ENCODE data around the gene TP53AIP1. TPM values are rescaled to one million over a fixed set of nuclear protein-coding genes. Genes with fewer than 3 reads are reported as not detected.
A peak's percentile ranks its signal among the peaks of the same experiment; 100 is the strongest.

The TP53AIP1 gene
- total and polyA plus RNA-seq, 10 donors = 0.03 to 0.14 (median 0.12) TPM; not detected in 6

DNA sequence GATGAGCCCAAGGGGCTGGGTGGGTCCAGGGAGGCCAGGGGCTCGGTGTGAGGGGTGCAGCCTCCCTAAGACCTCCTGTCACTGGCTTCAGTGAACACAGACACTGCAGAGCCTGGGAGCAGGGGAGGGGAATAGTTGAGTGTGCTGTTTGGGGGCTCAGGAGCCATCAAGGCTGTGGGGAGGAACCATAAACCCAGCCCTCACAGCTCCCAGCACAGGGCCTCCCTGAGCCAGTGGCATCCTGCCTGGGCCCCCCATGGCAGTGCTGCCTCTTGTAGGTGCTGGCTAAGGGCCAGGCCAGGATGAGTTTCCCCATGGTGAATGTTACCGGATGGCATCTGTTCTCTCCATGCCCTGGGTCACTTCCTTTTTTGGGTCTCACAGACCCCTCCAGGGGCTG, 26.0 kb downstream of the TP53AIP1 start:
- H3K4me1 ChIP-seq = peaks cover 0 to 19% (median 4%) of the 10 kb centered on the region in 6 donors
- 50 to 66% (median 61%) methylated on average over 1 to 2 of the region's 2 CpGs for WGBS, 5 donors
- TF ChIP-seq, protein P1, sequence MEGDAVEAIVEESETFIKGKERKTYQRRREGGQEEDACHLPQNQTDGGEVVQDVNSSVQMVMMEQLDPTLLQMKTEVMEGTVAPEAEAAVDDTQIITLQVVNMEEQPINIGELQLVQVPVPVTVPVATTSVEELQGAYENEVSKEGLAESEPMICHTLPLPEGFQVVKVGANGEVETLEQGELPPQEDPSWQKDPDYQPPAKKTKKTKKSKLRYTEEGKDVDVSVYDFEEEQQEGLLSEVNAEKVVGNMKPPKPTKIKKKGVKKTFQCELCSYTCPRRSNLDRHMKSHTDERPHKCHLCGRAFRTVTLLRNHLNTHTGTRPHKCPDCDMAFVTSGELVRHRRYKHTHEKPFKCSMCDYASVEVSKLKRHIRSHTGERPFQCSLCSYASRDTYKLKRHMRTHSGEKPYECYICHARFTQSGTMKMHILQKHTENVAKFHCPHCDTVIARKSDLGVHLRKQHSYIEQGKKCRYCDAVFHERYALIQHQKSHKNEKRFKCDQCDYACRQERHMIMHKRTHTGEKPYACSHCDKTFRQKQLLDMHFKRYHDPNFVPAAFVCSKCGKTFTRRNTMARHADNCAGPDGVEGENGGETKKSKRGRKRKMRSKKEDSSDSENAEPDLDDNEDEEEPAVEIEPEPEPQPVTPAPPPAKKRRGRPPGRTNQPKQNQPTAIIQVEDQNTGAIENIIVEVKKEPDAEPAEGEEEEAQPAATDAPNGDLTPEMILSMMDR (IDR thresholded peaks at IDR 0.05 in 8 of 11, conservative IDR thresholded peaks at IDR 0.05 in 3 of 11) = no peak
- TF ChIP-seq POLR2AphosphoS5 (IDR thresholded peaks at IDR 0.05) (no peak), POLR2A (IDR thresholded peaks at IDR 0.05) (no peak)
- DNase-seq = no peak
- H3K27me3 ChIP-seq (replicated peaks in 1 of 7) = peaks cover 0 to 9% (median 0%) of the 10 kb centered on the region in 7 donors
- no peaks in the 10 kb centered on the region for H3K9me3 ChIP-seq
- intact Hi-C loops (cut with DNase I; ENCODE audit: low total_unique reads) = no loop called here
- peaks cover 0 to 28% (median 0%) of the 10 kb centered on the region in 6 donors for H3K36me3 ChIP-seq
- H3K27ac ChIP-seq = no peak overlapping the region
- no peak overlapping the region for H3K4me3 ChIP-seq

- TF ChIP-seq, protein P1 (IDR thresholded peaks at IDR 0.05 in 8 of 11, conservative IDR thresholded peaks at IDR 0.05 in 3 of 11) = no peak
- TF ChIP-seq POLR2AphosphoS5 (IDR thresholded peaks at IDR 0.05) (no peak), POLR2A (IDR thresholded peaks at IDR 0.05) (no peak)
- H3K9me3 ChIP-seq = no peaks in the 10 kb centered on the region
- H3K36me3 ChIP-seq = peaks cover 0 to 33% (median 0%) of the 10 kb centered on the region in 6 donors
- DNase-seq = no peak
- intact Hi-C loops (cut with DNase I; ENCODE audit: low total_unique reads) = no loop called here
- peaks cover 0 to 9% (median 0%) of the 10 kb centered on the region in 7 donors for H3K27me3 ChIP-seq (replicated peaks in 1 of 7)
- WGBS, 5 donors = 62 to 82% (median 72%) methylated on average over 3 of the region's 3 CpGs
- H3K27ac ChIP-seq = no peak overlapping the region
- peaks cover 0 to 19% (median 4%) of the 10 kb centered on the region in 6 donors for H3K4me1 ChIP-seq
- H3K4me3 ChIP-seq = no peak overlapping the region
Observed at GRCh38 chr11:128916037-128916572, 26.6 kb downstream of the TP53AIP1 start.

DNA sequence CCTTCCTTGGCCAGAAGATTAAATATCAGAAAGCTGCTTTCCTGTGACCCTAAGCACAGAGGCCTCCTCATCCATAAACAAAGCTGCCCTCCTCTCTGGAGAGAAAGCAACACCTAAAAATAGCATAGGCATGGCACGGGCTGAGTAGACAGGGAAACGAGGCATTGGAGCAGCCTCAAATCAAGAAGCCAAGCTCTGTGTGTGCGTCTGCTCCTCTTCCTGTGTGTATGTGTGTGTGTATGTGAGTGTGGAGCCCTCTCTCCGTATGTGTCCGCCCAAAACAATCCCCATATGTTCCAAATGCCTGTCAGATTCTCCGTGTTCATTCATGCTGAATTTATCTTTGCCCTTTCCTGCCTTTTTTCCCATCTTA, 27.5 kb downstream of the TP53AIP1 start:
- intact Hi-C loops (cut with DNase I; ENCODE audit: low total_unique reads) = no loop called here
- Histone ChIP-seq H3K9me3 (no peaks in the 10 kb centered on the region), H3K4me3 (no peak overlapping the region), H3K27me3 (replicated peaks in 1 of 7) (peaks cover 0 to 9% (median 0%) of the 10 kb centered on the region in 7 donors), H3K36me3 (peaks cover 0 to 33% (median 0%) of the 10 kb centered on the region in 6 donors), H3K27ac (no peak overlapping the region), H3K4me1 (peaks cover 0 to 19% (median 4%) of the 10 kb centered on the region in 6 donors)
- DNase-seq = peak; percentile 15
- TF ChIP-seq POLR2AphosphoS5 (IDR thresholded peaks at IDR 0.05) = no peak
- TF ChIP-seq, protein P1 (IDR thresholded peaks at IDR 0.05 in 8 of 11, conservative IDR thresholded peaks at IDR 0.05 in 3 of 11) = no peak
- no peak for TF ChIP-seq POLR2A (IDR thresholded peaks at IDR 0.05)
- WGBS, 5 donors = 70 to 88% (median 84%) methylated on average over 6 of the region's 6 CpGs

- Histone ChIP-seq H3K36me3 (peaks cover 0 to 33% (median 0%) of the 10 kb centered on the region in 6 donors), H3K27me3 (replicated peaks in 1 of 7) (peaks cover 0 to 12% (median 0%) of the 10 kb centered on the region in 7 donors), H3K4me3 (no peak overlapping the region), H3K27ac (no peak overlapping the region), H3K4me1 (peaks cover 0 to 22% (median 6%) of the 10 kb centered on the region in 6 donors), H3K9me3 (no peaks in the 10 kb centered on the region)
- TF ChIP-seq, protein P1 (IDR thresholded peaks at IDR 0.05 in 8 of 11, conservative IDR thresholded peaks at IDR 0.05 in 3 of 11) = no peak
- no peak for TF ChIP-seq POLR2AphosphoS5 (IDR thresholded peaks at IDR 0.05)
- no peak for TF ChIP-seq POLR2A (IDR thresholded peaks at IDR 0.05)
- DNase-seq = peak; percentile 61
- WGBS, 5 donors = 76 to 92% (median 86%) methylated on average over 13 to 18 of the region's 18 CpGs
- intact Hi-C loops (cut with DNase I; ENCODE audit: low total_unique reads) = no loop called here
Observed at GRCh38 chr11:128914216-128915148, 28.2 kb downstream of the TP53AIP1 start.

All from spleen (tissue), 11 donors.